HepG2 (cell line): ENCODE results near the gene RREB1. TPM values are rescaled to one million over a fixed set of nuclear protein-coding genes. Genes with fewer than 3 reads are reported as not detected.

ENCODE experiments used
- BCL6 ChIP-seq: IDR thresholded peaks from 2 replicates; pipeline ENCODE4 v1.6.1; 2016; ENCODE audit warnings: missing genetic modification reagents, missing compliant biosample characterization
- CHD2 ChIP-seq: IDR thresholded peaks from 2 replicates; pipeline ENCODE4 v1.6.1; 2011; ENCODE audit warnings: low read depth, low read length, improper control_type of control experiment
- ESRRA ChIP-seq: sonication (generic); formaldehyde crosslinking; IDR thresholded peaks from 2 replicates; pipeline ENCODE4 v1.5.1; 2020; ENCODE audit warnings: mild to moderate bottlenecking, low read depth, missing genetic modification reagents
- FOXA1 ChIP-seq, 2 experiments: fragments of 450-650 bp in 1 of 2; sonication (generic) in 1 of 2; formaldehyde crosslinking in 1 of 2; IDR thresholded peaks; 2 replicates each; pipeline versions ENCODE4 v1.4.0 to v1.6.1; 2016 to 2020; ENCODE audit warnings: missing genetic modification reagents in 1 of 2
- FOXM1 ChIP-seq: sonication (generic); formaldehyde crosslinking; IDR thresholded peaks from 2 replicates; pipeline ENCODE4 v1.5.0; 2020; ENCODE audit warnings: missing genetic modification reagents
- KDM2A ChIP-seq: sonication (generic); formaldehyde crosslinking; IDR thresholded peaks from 2 replicates; pipeline ENCODE4 v1.4.0; 2020; ENCODE audit warnings: low read depth, missing genetic modification reagents, borderline replicate concordance
- LRRFIP1 ChIP-seq: sonication (generic); formaldehyde crosslinking; conservative IDR thresholded peaks from 2 replicates; pipeline ENCODE4 v1.4.0; 2020; ENCODE audit warnings: missing genetic modification reagents
- PAXIP1 ChIP-seq: sonication (generic); formaldehyde crosslinking; conservative IDR thresholded peaks from 2 replicates; pipeline ENCODE4 v1.4.0; 2020; ENCODE audit warnings: mild to moderate bottlenecking, missing genetic modification reagents, moderate library complexity
- SIX1 ChIP-seq: sonication (generic); formaldehyde crosslinking; IDR thresholded peaks from 2 replicates; pipeline ENCODE4 v1.4.0; 2020; ENCODE audit warnings: missing genetic modification reagents, borderline replicate concordance
- THAP7 ChIP-seq: sonication (generic); formaldehyde crosslinking; IDR thresholded peaks from 2 replicates; pipeline ENCODE4 v1.8.1; 2023; ENCODE audit warnings: mild to moderate bottlenecking, missing genetic modification reagents
- ZBTB21 ChIP-seq: sonication (generic); formaldehyde crosslinking; IDR thresholded peaks from 2 replicates; pipeline ENCODE4 v1.4.0; 2020; ENCODE audit warnings: missing genetic modification reagents
- ZFP37 ChIP-seq: sonication (generic); formaldehyde crosslinking; IDR thresholded peaks from 2 replicates; pipeline ENCODE4 v1.4.0; 2020; ENCODE audit warnings: missing genetic modification reagents, borderline replicate concordance
- ZKSCAN8 ChIP-seq: IDR thresholded peaks from 2 replicates; pipeline ENCODE4 v1.6.1; 2016; ENCODE audit warnings: borderline replicate concordance, missing genetic modification reagents, missing compliant biosample characterization
- ZMAT5 ChIP-seq: sonication (generic); formaldehyde crosslinking; IDR thresholded peaks from 2 replicates; pipeline ENCODE4 v1.5.0; 2020; ENCODE audit warnings: mild to moderate bottlenecking, low read depth, missing genetic modification reagents, borderline replicate concordance
- ZNF383 ChIP-seq: sonication (generic); formaldehyde crosslinking; IDR thresholded peaks from 2 replicates; pipeline ENCODE4 v1.4.0; 2020; ENCODE audit warnings: missing genetic modification reagents, mild to moderate bottlenecking, borderline replicate concordance
- ZNF496 ChIP-seq: sonication (generic); formaldehyde crosslinking; IDR thresholded peaks from 2 replicates; pipeline ENCODE4 v1.8.1; 2023; ENCODE audit warnings: mild to moderate bottlenecking, moderate library complexity, missing genetic modification reagents; ENCODE audit not compliant: insufficient replicate concordance
- ZNF607 ChIP-seq: sonication (generic); formaldehyde crosslinking; IDR thresholded peaks from 2 replicates; pipeline ENCODE4 v1.5.1; 2020; ENCODE audit warnings: missing genetic modification reagents, mild to moderate bottlenecking, borderline replicate concordance
- ZNF788 ChIP-seq: sonication (generic); formaldehyde crosslinking; IDR thresholded peaks from 2 replicates; pipeline ENCODE4 v1.5.0; 2020; ENCODE audit warnings: mild to moderate bottlenecking, missing genetic modification reagents, borderline replicate concordance
- ZSCAN12 ChIP-seq: sonication (generic); formaldehyde crosslinking; IDR thresholded peaks from 2 replicates; pipeline ENCODE4 v1.9.0; 2021; ENCODE audit warnings: mild to moderate bottlenecking, missing genetic modification reagents
- ZSCAN25 ChIP-seq: sonication (generic); formaldehyde crosslinking; IDR thresholded peaks from 2 replicates; pipeline ENCODE4 v1.8.0; 2022; ENCODE audit warnings: mild to moderate bottlenecking, missing genetic modification reagents
- polyA plus RNA-seq, 8 experiments: library from polyadenylated mRNA; depleted of rRNA in 3 of 8; stranded (reverse) in 7 of 8; unstranded in 1 of 8; fragments of >200 nt; fragmentation: Illumina TruSeq in 4 of 8; extraction: Trizol in 4 of 8; gene quantifications; 2 replicates each; pipeline versions ENCODE4 v1.2.1 to v1.2.3, GENCODE V29; 2011 to 2016; ENCODE audit warnings: low read depth in 4 of 8, missing spikeins in 1 of 8, mixed read lengths in 1 of 8; ENCODE audit not compliant: insufficient read depth in 1 of 8
- total RNA-seq, 5 experiments: library from RNA; depleted of rRNA; stranded (reverse); fragments of >200 nt; fragmentation: Illumina TruSeq; extraction: Trizol; gene quantifications; 2 replicates each; pipeline ENCODE4 v1.2.3, GENCODE V29; 2016; ENCODE audit warnings: low read depth in 1 of 5

Gene RREB1
- total and polyA plus RNA-seq, 2 of the 13 experiments (the other 11 are each of a cell fraction or from before 2014, with no cell fraction given) = 6.1 to 23.2 TPM

GRCh38 chr6:7200598-7201443 is 93.1 kb downstream of the RREB1 start (continued):
- TF ChIP-seq LRRFIP1 (CRISPR knock-in tag) = no peak
- no peak for TF ChIP-seq ZNF496
- no peak for TF ChIP-seq FOXM1 (CRISPR knock-in tag)
- peak; percentile 89 for TF ChIP-seq PAXIP1 (CRISPR knock-in tag)
- TF ChIP-seq FOXA1 (IDR thresholded peaks at IDR 0.05) = no peak
- peak; percentile 38; the same call in 1 of the 2 replicates for TF ChIP-seq FOXA1 (CRISPR knock-in tag; IDR thresholded peaks at IDR 0.05)
- no peak for TF ChIP-seq ZNF607 (CRISPR knock-in tag)
- 0 out of 2 replicates have a peak, but pooled peaks have one; percentile 10 for TF ChIP-seq ZSCAN25 (CRISPR knock-in tag)
- peak; percentile 64; the same call in 1 of the 2 replicates for TF ChIP-seq SIX1 (CRISPR knock-in tag)
- peak; percentile 62; the same call in 1 of the 2 replicates for TF ChIP-seq ESRRA (CRISPR knock-in tag)
- TF ChIP-seq ZMAT5 = no peak
- TF ChIP-seq ZBTB21 (CRISPR knock-in tag) = no peak
- no peak for TF ChIP-seq ZFP37
- peak; percentile 43; the same call in 1 of the 2 replicates for TF ChIP-seq ZNF788
- TF ChIP-seq ZSCAN12 (CRISPR knock-in tag) = no peak
- TF ChIP-seq ZKSCAN8 (CRISPR knock-in tag) = 0 out of 2 replicates have a peak, but pooled peaks have one; percentile 20
- no peak for TF ChIP-seq CHD2
- peak; percentile 49; the same call in 1 of the 2 replicates for TF ChIP-seq BCL6 (CRISPR knock-in tag)
- TF ChIP-seq ZNF383 (CRISPR knock-in tag) = no peak
- TF ChIP-seq THAP7 (CRISPR knock-in tag) = no peak
- 0 out of 2 replicates have a peak, but pooled peaks have one; percentile 28 for TF ChIP-seq KDM2A (CRISPR knock-in tag)
